Right hindlimb (tissue), 1 donor: ENCODE measurements around the gene PSMG1.
A peak's percentile ranks its signal among the peaks of the same experiment; 100 is the strongest.
"Not testable (repeated sequence)": the region's sequence is repeated elsewhere in the genome, so short reads cannot be mapped to it uniquely, and the experiment has no call there.

Source experiments
- DNase-seq: peaks from one replicate; pipeline ENCODE4 v3.0.0-alpha.2; 2018

PSMG1 gene

DNA sequence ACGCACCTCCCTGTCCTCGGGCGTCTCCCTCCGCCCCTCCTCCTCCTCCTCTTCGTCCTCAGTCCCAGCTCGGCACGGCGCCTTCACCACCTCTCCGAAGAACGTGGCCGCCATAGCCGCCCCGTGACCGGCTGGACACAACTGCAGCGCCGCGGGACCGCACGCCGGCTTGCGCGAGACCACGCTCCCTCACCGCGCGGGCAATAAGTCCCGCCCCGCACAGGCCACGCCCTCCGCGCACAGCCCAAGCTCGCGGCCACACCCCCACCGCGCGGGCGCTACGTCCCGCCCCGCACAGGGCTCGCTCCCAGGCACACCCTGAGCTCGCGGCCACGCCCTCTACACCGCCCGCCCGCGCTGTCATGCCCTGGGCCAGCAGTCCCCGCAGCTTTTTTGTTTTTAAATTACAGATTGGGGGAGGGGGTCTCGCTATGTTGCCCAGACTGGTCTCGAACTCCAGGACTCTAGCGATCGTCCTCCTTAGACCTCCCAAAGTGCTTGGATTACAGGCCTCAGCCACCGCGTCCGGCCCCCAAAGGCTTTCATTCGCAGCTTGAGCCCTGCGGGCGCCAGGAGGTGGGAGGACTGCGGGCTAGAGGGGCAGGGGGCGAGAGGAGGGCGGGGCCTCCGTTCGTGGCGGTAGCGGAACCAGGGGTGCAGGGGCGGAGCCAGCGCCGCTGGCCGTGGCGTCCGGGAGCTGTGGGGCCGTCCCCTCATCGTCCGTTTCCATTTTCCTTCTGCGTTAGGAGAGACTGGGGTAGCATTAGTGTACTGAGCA lies at the start of gene PSMG1:
PSMG1 (minus strand) TSS at position 180 of the 778 bp plus-strand sequence; CDS start at position 114, 66 bp downstream.
- peak; percentile 95 for DNase-seq

DNA sequence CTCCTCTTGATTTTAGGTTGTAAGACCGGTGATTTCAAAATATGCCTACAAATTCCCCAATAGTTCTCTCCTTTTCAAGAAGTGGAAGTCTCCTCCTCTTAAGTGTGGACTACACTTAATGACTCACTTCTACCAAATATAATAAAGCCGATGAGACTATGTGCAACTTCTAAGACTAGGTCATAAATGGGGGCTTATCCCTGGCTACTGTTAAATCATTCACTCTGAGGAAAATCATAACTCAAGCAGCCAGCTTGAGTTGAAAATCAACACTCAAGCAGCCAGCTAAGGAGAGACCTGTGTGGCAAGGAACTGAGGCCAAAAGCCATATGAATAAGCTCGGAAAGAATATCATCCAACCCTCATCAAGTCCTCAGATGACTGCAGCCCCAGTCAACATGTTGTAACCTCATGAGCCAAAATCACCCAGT lies 49.6 kb upstream of the PSMG1 start:
- DNase-seq: no peak

DNA sequence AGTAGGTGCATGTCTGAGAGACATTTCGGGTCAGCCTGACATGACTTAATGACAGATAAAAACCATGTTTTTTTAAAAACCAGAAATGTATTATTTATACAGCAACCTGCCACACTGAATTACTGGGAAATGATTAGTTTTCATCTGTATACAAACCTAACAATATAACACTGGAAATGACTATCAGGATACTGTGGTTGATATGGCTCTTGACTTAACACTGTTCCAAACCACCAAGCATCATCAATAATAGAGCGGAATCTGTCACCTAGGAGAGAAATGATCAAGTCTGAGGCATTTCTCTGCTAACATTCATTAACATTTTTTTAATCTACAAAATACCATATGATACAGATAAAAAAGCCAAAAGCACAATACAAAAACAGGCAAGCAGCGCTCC lies 41.7 kb upstream of the PSMG1 start:
- no peak for DNase-seq

GRCh38 chr21:39221997-39222486 lies 38.8 kb upstream of the PSMG1 start:
- DNase-seq: no peak

DNA sequence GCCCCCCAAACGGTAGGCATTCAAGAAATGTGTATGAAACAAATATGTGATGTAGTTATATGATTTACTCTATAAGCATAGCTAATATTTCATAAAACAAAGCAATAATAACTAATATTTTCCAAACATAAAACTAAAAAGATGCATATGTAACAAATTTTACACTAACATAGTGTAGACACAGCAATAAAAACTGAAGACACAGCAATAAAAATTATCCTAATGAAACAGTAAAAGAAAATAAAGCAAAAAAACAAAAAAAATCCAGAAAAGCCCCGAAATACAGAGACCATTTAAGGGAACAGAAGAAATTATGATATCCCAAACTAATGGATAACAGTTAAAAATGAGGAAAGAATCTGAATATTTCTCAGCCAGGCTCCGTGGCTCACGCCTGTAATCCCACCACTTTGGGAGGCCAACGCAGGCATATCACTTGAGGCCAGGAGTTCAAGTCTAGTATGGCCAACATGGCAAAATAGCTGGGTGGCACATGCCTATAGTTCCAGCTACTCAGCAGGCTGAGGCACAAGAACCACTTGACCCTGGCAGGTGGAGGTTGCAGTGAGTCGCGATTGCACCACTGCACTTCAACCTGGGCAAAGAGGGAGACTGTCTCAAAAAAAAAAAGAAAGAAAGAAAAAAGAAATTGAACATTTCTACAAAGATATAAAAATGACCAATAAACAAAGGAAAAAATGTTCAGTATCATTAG lies 38.2 kb upstream of the PSMG1 start:
- no peak for DNase-seq

DNA sequence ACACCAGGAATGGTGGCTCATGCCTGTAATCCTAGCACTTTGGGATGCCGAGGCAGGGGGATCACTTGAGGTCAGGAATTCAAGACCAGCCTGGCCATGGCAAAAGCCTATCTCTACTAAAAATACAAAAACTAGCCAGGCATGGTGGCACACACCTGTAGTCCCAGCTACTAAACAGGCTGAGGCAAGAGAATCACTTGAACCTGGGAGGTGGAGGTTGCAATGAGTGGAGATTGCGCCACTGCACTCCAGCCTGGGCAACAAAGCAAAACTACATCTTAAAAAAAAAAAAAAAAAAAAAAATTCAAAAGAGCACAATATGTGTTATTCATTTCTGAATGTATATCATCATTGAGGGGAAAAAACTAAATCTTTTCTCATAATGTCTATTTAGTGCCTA lies 37.6 kb upstream of the PSMG1 start:
- DNase-seq: not testable (repeated sequence)

DNA sequence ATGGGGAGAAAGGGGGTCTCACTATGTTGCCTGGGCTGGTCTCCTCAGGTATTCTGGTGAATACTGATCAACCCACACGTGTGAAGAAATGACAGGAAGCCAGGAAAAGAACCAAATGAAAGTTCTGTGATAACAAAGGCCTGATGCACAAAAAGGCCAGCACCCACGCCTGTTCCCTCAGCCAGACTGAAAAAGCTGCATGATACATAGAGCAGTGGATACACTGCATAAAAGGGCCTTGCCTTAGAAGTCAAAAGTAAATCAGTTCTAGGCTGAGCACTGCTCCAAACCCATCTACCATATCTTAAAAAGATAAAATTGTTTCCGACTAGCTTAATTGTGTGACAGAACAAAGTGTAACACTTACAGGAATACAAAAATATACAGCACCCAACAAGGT lies 36.9 kb upstream of the PSMG1 start:
- DNase-seq: no peak

- no peak for DNase-seq
These were observed 34.8 kb upstream of the PSMG1 start for GRCh38 chr21:39218082-39218409.

DNA sequence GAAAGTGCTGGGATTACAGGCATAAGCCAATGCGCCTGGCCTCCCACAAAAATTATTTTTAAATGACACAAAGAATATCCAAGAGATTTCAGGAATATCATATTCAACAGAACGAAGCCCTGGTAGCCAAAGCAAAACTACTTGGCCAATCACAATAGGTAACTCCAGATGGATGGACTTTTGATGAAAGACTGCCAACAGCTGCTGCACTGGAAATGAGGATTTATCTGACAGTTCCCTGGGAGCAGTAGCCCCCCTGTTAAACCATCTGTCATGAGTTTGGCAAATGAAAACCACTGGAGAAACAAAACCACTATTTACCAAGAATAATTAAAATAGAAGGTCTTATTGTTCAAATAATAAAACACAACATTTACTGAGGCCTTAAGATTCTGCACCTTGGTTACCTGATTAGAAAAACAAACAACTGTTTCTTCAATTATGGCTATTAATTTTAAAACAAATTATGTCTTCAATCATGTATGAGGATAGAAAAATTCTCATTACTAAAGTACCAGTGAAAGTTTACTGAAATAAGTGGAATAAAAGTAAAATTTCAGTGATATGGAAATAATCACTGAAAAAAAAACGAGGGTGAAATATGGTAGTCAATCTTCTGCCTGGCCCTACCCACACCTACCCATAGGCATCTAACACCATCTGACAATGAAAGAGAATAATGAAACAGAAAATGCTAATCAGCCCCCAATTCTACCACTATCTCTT lies 34.3 kb upstream of the PSMG1 start:
- no peak for DNase-seq

DNA sequence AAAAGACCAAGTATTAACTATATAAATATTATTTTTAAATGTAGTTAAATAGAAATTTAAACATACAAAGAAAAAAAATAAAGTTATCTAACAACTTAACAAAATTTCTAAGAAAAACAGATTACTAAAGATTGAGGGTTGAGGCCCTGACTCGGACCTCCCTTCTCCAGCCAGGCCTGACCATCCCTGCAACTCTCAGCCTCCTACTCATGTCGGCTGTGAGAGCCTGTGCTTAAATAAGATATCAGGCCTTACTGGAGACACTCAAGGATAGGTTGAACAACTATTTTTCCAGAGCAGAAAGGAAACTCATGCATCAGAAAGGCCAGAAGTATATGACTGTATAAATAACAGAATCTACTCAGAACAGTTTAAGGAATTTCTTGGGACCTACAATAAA lies 33.0 kb upstream of the PSMG1 start:
- DNase-seq: no peak

DNA sequence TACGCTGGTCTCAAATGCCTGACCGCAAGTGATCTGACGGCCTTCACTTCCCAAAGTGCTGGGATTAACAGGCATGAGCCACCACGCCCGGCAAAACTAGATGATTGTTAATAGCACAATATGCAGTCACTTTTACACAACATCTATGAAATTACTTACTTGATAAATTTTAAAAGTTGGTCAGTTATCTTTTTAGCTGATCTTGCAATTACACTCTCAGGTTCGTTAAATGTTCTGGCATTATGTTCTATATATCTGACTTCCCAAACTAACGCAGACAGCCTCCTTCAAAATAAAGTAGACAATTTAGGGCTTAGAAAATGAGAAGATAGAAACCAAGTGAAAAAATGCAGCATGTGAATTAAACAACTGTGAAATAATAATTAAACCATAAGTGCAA lies 31.8 kb upstream of the PSMG1 start:
- DNase-seq: no peak

GRCh38 chr21:39209334-39209688 lies 26.1 kb upstream of the PSMG1 start:
- no peak for DNase-seq

DNA sequence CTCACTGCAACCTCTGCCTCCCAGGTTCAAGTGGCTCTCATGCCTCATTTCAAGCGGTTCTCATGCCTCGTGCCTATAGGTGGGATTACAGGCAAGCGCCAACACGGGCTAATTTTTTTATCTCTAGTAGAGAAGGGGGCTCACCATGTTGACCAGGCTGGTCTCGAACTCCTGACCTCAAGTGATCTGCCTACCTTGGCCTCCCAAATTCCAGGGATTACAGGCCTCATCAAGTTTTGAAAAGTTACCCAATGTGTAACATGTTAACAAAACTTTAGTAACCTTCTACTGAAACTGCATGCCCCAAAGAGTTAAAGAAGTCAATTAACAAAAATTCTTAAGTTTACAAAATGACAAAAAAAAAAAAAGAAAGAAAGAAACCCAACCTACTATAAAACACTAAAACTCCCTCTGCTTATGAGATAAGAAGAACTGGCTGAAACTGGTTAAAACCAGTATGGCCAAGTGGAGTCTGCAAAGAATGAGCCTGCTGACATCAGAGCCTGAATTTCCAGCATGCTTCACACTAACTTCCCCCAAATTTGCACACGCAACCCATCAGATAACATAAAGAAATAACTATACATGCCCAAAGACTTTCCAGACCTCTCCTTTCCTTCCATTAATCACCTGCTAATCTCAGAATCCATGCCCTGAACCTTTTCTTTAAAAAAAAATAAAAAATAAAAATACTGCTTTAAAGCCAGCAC lies 25.5 kb upstream of the PSMG1 start:
- no peak for DNase-seq

DNA sequence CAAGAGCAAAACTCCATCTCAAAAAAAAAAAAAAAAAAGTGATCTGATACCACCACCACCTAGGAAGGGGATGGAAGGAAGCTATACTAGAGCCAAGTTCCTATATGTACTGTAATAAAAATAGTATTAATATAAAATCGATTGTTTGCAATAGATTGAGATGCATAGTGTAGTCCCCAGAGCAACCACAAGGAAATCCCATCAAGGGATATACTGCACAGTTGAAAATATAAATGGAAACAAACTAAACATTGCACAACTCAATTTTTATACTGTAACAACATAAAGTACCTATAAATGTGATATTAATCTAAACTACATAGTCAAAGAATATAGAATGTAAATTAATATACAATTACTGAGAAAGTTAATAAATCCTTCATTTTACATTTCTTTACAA lies 20.9 kb upstream of the PSMG1 start:
- DNase-seq: no peak

GRCh38 chr21:39198800-39199199 lies 15.5 kb upstream of the PSMG1 start:
- no peak for DNase-seq

GRCh38 chr21:39197448-39198233 lies 14.4 kb upstream of the PSMG1 start:
- no peak for DNase-seq

DNA sequence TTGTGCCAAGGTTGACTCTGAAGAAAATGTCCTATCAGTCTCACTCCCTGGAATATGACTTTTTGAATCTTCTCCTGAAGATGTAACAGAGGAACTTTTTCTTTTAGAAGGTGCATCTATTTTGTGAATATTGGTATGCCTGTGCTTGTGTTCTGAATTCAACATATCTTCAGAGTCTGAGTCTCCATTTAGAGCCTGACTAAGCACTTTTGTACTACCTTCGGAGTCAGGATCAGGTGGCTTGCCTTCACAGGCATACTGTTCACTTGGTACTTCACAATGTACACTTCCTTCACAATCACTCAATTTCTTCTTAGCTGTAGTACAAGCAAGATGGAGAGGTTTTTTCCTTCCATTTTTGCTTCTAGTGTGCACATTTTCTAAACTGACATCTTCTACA lies 13.6 kb upstream of the PSMG1 start:
- DNase-seq: no peak

GRCh38 chr21:39196310-39196709 lies 13.1 kb upstream of the PSMG1 start:
- DNase-seq: no peak

GRCh38 chr21:39193380-39193779 lies 10.1 kb upstream of the PSMG1 start:
- no peak for DNase-seq

DNA sequence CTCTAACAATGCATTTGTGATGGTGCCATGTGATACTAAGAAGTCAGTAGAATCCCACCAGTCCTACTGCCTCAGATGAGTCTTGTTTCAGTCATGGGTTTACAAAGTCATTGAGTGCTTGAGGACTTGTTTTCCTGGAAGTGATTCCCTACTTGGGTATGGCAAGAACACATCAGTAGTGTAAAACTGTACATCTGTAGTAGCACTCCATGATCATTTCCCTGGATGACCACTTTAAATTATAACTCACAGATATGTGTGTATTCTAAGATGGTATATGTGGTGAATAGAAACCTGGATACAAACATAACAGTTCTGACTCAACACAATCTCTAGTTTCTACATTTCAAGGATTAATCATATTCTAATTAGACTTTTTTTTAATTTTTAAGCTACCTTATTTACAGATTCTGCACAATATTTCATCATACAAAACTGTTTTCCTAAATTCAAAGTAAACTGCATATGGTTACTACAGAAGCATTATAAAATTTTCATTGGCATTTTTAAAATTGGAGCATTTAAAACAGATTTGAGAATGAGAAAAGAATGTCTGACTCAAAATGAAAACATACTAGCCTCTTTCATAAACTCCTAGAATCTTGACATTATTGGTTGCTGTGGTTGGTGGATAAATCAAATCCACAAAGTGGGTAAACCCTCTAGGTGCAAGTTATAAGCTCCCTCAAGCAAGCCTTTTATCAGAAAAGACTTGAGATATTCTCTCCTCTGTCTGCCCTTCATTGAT lies 6.8 kb upstream of the PSMG1 start:
- no peak for DNase-seq

- DNase-seq: no peak
These were observed 5.4 kb upstream of the PSMG1 start for GRCh38 chr21:39188521-39189139.
